HG03558 (cell line): ENCODE data around the gene ZIC5.
"Not testable (repeated sequence)": the region's sequence is repeated elsewhere in the genome, so short reads cannot be mapped to it uniquely, and the experiment has no call there.

Experiments used
- ATAC-seq: cut with Tn5 transposase; IDR thresholded peaks from one replicate; pipeline ENCODE4 v1.9.1; 2021; ENCODE audit warnings: moderate number of reproducible peaks; ENCODE audit not compliant: unreplicated experiment; ENCODE audit errors: extremely low read depth

ZIC5 gene

DNA sequence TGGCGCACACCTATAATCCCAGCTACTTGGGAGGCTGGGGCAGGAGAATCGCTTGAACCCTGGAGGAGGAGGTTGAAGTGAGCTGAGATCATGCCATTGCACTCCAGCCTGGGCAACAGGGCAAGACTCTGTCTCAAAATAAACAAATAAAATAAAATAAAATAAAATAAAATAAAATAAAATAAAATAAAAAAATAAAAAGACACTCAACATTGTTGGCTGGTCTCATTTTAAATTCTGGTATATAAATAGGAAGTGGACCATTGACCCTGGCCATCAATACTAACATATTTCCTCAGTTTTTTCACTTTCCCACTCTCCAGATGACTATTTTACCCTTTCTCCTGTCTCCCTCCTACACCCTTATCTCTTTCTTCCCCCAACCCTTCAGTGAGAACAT lies 26.1 kb downstream of the ZIC5 start:
- ATAC-seq, result not testable (repeated sequence)

DNA sequence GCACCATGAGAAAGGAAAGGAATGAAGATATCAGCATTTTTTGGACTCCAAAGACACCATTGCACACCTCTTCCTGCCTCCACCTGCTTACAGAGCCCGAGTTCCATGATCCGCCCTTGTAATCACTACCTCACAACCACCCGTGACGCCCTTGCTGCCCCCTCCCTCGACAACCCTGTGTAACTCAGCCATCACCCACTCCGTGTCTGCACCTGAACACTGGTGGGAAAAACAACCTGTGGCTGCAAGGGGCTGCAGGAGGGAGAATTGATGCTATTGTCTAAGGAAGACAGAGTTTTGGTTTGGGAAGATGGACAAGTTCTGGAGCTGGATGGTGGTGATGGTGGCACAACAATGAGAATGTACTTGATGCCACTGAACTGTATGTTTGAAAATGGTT lies 27.0 kb downstream of the ZIC5 start:
- no peak for ATAC-seq

DNA sequence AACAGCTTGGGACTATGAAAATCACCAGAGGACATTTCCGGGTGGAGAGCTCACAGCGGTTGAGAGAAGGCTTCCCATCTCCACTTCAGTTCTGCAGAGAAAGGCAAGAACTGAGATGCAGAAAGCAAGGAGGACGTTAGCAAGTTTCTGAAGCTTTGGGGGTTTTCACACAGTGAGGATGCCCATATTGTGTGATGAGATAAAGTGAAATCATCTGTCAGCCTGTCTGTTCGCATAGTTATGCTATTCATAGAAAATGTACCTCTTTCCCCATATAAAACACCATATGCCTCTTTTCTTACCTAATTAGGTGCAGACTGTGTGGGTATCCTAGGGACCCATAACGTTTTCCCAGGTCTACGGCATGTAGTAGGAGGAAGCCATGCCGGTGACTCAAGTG lies 27.5 kb downstream of the ZIC5 start:
- no peak for ATAC-seq

DNA sequence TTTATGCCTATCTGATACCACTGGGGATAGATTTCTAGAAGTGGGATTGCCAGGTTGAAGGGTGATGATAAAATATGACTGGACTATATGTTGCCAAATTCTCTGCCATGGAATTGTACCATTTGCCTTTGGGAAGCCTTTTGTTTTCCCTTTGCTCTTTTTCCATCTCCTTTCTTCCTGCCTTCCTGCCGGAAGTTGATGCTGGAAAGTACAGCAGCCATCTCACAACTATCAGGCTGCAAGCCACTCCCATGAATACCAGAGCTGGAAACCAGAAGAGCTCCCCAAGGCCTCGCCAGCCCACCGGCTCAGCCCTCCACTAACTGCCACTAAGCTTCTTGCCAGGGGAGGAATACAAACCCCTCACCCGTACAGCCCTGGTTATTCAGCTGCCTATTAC lies 29.7 kb downstream of the ZIC5 start:
- no peak for ATAC-seq

DNA sequence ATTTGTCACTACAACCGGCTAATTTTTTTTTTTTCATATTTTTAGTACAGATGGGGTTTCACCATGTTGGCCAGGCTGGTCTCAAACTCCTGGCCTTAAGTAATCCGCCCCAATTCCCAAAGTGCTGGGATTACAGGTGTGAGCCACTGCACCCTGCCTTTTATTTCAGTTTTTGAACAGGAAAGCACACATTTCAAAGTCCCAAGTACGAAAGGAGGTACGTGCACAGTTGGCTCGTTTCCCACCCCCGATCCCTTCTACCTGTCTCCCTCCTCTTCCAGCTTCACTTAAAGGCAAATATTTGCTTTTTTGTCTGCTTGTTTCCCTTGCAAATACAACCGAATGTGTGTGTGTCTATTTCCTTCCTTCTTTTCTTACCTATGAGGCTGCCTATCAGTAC lies 30.5 kb downstream of the ZIC5 start:
- ATAC-seq, result no peak

DNA sequence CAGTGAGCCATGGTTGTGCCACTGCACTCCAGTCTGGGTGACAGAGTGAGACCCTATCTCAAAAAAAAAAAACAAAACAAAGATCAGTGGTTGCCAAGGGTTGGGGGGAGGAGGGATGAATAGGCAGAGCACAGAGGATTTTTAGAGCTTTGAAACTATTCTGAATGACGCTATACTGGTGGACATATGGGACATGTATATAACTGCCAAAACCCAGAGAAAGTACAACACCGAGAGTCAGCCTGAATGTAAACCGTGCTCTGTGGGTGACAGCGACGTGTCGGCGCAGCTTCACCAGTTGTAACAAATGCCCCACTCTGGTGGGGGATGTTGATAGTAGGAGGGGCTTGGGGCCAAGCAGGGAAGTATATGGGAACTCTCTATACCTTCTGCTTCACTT lies 32.9 kb downstream of the ZIC5 start:
- no peak for ATAC-seq

DNA sequence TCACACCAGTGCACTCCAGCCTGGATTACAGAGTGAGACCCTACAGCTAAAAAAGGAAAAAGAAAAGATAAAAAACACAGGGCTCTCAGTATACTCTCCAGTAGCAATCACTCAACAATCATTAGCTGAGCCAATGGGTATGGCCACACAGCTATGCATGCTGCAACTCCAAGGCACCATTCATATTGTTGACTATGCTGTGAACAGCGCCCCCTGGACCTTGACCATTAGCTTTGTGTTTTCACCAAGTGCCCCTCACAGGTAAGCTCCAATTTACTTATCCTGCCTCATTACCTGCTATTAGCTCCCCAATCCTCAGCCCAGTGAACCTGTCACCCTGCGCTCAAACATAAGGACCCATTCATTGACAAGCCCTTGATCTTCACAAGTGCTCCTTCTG lies 35.8 kb downstream of the ZIC5 start:
- no peak for ATAC-seq

DNA sequence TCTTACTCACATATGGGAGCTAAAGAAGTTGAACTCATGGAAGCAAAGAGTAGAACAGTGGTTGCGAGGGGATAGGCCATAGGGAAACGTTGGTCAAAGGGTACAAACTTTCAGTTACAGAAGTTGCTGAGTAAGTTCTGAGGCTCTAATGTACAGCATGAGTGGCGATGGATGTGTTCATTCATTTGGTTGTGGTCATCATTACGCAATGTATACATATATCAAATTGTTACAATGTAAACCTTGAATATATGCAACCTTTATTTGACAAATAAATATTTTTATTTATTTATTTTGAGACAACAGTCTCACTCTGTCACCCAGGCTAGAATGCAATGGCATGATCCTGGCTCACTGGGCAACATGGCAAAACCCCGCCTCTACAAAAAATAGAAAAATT lies 38.7 kb downstream of the ZIC5 start:
- ATAC-seq, result no peak

DNA sequence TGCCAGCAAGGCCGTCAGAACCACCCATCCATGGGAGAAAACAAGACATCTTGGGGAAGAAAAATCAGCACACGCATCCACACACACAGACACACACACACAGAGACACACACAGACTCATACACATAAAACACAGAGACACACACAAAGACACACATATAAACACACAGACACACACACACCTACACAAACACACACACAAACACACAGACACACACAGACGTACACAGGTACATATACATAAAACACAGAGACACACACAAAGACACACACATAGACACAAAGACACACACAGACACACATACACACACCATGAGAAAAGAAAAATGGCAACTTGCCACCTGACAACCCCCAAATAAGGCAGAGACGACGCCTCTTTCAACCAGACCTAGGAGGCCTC lies 40.6 kb downstream of the ZIC5 start:
- no peak for ATAC-seq

DNA sequence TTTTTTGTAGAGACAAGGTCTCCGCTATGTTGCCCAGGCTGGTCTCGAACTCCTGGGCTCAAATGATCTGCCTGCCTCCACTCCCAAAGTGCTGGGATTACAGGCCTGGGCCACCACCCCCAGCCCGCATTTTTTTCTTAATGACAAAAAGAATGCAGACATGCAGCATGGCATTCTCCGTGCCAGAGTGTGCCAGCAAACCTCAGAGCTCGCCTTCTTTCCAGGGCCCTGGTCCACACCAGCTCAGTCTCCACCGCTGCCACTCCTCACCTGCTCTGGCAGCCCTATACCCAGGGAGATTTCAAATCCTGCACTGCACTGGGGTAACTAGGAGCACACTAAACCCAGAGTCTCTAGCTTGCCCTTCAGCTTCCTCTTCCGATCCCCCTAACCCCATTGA lies 41.7 kb downstream of the ZIC5 start:
- ATAC-seq, result no peak

DNA sequence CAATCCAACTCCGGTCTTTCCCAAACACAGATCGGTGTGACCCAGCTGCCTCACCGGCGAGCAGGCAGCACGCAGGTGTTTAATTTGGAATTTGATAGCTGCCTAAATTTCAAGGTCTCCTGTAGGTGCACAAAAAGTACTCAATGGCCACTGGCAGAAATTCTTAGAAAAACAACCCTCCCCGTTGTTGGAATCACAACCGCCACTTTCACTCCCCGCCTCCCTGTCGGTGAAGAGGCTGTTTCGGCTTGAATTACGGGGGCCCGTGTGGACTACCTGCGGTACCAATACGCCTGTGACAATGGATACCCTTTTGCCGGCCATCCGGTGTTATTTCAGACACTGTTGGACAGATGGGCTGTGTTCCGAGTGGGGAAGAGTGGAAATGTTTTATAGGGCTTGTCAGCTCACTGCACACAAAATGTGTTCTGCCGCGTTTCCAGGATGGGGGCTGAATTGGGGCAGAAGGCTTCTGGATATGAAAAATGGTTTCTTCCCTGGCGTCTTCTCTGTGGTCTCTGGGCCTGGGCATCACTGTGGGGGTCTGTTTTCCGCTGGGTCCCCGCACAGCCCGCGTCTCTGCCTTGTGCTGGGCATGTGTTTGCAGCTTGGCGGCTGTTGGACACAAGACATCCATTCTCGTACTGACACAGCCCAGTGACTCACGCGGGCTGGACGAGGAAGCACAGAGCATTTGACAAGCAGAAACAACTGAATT lies 45.4 kb downstream of the ZIC5 start:
- no peak for ATAC-seq

DNA sequence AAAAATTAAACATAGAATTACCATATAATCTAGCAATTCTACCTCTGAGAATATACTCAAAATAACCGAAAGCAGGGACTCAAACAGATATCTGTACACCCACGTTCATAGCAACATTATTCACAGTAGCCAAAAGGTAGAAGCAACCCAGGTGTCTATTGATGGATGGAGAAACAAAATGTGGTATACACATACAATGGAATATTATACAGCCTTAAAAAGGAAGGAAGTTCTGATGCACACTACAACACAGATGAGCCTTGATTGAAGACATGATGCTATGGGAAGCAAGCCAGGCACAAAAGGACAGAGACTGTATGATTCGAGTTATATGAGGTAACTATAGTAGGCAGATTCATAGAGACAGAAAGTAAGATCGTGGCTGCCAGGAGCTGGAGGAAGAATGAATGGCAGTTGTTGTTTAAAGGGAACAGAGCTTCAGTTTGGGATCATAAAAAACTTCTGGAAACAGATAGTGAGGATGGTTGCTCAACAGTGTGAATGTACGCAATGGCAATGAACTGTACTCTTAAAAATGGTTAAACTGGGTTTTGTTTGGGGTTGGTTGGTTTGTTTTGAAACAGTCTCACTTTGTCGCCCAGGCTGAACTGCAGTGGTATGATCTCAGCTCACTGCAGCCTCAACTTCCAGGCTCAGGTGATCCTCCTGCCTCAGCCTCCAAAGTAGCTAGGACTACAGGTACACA lies 47.5 kb downstream of the ZIC5 start:
- ATAC-seq, result no peak

DNA sequence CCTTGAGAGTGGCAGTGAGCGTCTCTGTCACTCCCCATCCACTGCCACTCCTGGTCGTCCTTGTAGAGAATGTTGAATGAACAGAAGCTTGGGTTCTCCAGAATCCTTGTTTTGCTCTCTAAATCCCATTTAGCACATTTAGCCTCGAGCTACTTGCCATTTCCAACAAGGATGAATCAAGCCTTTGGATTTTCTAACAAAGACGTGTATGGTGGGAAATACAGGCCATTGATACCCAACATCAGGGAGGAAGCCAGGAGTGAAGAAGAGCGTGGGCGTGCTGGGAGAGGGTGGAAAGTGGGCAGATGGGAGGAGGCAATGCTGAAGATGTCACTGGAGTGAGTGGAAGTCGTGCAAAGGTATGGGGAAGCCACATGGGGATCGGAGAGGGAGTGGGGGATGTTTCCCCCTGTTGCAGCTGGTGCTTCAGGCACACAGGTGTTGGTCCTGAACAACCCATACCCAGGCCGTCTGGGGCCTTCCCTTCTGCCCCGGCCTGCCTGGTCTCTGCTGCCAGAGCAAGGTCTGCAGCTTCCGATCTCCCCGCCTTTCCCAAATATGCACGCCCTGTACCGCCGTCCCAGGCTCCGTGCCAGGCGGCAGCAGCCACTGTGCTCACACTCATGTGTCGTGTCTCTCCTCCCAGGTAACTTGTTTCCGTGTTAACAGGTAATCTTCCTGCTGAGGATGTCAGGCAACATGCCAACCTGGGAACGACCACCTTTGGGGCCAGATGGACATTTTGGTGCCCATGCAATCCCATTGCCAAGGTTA lies 48.7 kb downstream of the ZIC5 start:
- no peak for ATAC-seq

DNA sequence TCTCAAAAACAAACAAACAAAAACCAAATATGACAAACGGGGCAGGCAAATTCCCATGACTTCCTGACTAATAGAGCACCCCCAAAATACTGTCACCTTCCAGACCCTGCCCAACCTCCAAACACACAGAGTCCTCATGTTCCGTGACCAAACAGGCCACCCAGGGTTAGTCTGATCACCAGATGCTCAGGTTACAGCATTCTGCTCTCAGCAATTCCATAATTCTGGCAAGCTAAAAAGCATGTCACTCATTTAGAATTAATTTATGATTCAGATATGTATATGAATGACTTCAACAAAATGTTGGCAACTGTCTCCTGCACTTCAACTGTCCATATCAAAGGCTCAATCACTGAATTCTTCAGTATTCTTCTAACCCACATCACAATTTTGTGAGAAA lies 52.4 kb downstream of the ZIC5 start:
- ATAC-seq, result no peak

DNA sequence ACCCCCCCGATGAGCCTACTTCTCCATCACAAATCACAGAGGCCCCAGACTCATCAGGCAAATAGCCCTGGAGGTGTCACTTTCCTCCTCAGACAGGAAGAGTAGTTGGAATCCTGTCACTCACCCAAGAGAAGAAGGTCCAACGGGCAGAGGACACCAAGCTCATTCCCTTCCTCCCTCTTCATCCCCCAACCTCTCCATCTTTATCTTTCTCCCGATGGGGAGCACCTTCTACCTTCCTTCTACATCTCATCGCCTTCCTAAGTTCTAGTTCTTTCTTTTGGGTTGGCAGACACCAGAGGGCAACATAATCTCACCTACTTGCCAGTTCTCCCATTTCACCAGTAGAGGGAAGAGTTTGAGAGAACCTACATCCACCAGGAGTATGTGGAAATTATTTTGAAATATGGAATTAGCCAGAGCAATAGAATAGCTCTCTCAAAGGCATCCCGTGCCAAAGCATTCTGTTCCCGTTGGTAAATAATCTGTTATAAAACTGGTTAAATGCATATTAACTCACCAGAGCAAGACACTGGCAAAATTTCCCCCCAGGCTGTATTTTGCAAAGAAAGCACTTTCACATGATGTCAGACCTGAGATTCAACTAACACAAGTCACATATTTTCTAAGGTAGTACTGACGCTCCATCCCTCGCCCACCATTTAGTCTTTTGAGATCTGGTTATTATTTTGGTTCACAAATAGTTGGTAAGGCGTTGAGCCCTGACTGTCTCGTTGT lies 55.0 kb downstream of the ZIC5 start:
- ATAC-seq, result peak; percentile 68

DNA sequence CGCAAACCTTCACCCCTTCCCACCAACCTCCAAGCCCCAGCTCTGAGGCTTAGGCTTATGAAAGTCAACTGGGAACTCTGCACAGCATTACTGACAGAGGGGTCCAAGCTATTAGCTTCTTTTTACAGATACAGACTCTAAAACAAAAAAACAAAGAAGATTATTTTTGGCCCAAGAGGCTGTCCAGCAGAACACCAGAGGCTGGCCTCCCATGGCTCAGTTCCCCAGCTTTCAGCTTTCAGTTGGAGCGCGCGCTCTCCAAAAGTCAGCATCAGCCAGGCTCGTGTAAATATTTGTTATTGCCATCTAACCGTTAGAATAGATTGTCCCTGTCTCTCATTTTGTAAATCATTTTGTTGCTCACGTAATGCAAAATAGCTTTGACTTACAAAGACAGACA lies 58.4 kb downstream of the ZIC5 start:
- ATAC-seq, result no peak
